Activated naive CD8-positive, alpha-beta T cell treated with anti-CD3 and anti-CD28 coated beads, Interleukin-2, amount 10 ng/mL, durations not matched to agents 7 days and 5 days (primary cell): ENCODE data around the gene HOXB2. TPM values are rescaled to one million over a fixed set of nuclear protein-coding genes. Genes with fewer than 3 reads are reported as not detected.

ENCODE experiments used
- ATAC-seq: fragments of 150-1000 bp; cut with Tn5 transposase; one replicate; pipeline ENCODE4 v1.10.0; 2021; ENCODE audit warnings: low read depth, moderate library complexity
- POLR2A ChIA-PET: fragments of 350-600 bp; sonication (Branson Sonifier 250); formaldehyde crosslinking; loops from one replicate; lab custom pipeline; 2021; ENCODE audit warnings: antibody characterized with exemption; lab: Charles Lee
- DNase-seq: peaks from one replicate; pipeline ENCODE4 v3.0.0; 2021
- H3K27ac Mint-ChIP-seq: one replicate; pipeline ENCODE4 v1.8.0; 2022; ENCODE audit warnings: mild to moderate bottlenecking, mixed read lengths
- H3K27me3 Mint-ChIP-seq: one replicate; pipeline ENCODE4 v1.8.0; 2022; ENCODE audit warnings: mild to moderate bottlenecking, moderate library complexity, mixed read lengths
- H3K36me3 Mint-ChIP-seq: one replicate; pipeline ENCODE4 v1.8.0; 2021; ENCODE audit warnings: mild to moderate bottlenecking, mixed read lengths
- H3K4me1 Mint-ChIP-seq: one replicate; pipeline ENCODE4 v1.8.0; 2021; ENCODE audit warnings: mixed read lengths
- H3K4me3 Mint-ChIP-seq: one replicate; pipeline ENCODE4 v1.8.0; 2022; ENCODE audit warnings: mild to moderate bottlenecking, moderate library complexity, mixed read lengths
- H3K9me3 Mint-ChIP-seq: one replicate; pipeline ENCODE4 v1.8.0; 2021; ENCODE audit warnings: mixed read lengths
- total RNA-seq, 2 experiments: library from RNA; stranded (reverse); gene quantifications; one replicate each; pipeline ENCODE4 v1.2.3, GENCODE V29; 2021

The HOXB2 gene
- total RNA-seq, 2 experiments from 2014 or later: 19.5 to 20.0 TPM

GRCh38 chr17:48576479-48577309, 31.8 kb upstream of the HOXB2 start:
- Mint-ChIP-seq H3K4me1 (peaks cover 29% of the 10 kb centered on the region), H3K9me3 (no peaks in the 10 kb centered on the region), H3K27me3 (peaks cover 34% of the 10 kb centered on the region), H3K36me3 (peaks cover 12% of the 10 kb centered on the region), H3K4me3 (peak overlapping the region; percentile 89), H3K27ac (no peak overlapping the region)
- POLR2A ChIA-PET: interaction anchor here (0.9 to 1.4 kb wide), 2 partner anchors 71 to 124 kb away, joined by 3 to 4 read pairs; no protein-coding TSS in a partner anchor
- DNase-seq (no peak), ATAC-seq (no peak)

- H3K9me3 Mint-ChIP-seq: no peaks in the 10 kb centered on the region
- peaks cover 12% of the 10 kb centered on the region for H3K36me3 Mint-ChIP-seq
- DNase-seq (no peak), ATAC-seq (no peak)
- POLR2A ChIA-PET: interaction anchor here (0.6 kb wide), 1 partner anchor 65 kb away, joined by 8 read pairs; no protein-coding TSS in a partner anchor
- peaks cover 27% of the 10 kb centered on the region for H3K4me1 Mint-ChIP-seq
- H3K27me3 Mint-ChIP-seq: peaks cover 26% of the 10 kb centered on the region
- no peak overlapping the region for H3K27ac Mint-ChIP-seq
- peak overlapping the region; percentile 43 for H3K4me3 Mint-ChIP-seq
Observed at GRCh38 chr17:48575673-48576478, 31.0 kb upstream of the HOXB2 start.

GRCh38 chr17:48575066-48575582, 30.2 kb upstream of the HOXB2 start:
- Mint-ChIP-seq H3K27ac (no peak overlapping the region), H3K9me3 (no peaks in the 10 kb centered on the region), H3K4me3 (no peak overlapping the region), H3K27me3 (peaks cover 18% of the 10 kb centered on the region), H3K4me1 (peaks cover 23% of the 10 kb centered on the region), H3K36me3 (peaks cover 12% of the 10 kb centered on the region)
- no peak for ATAC-seq
- no peak for DNase-seq
- POLR2A ChIA-PET: interaction anchor here (1.0 kb wide), 1 partner anchor 71 kb away, joined by 5 read pairs; no protein-coding TSS in a partner anchor

- no peak overlapping the region for H3K4me3 Mint-ChIP-seq
- POLR2A ChIA-PET: interaction anchor here (1.0 kb wide), 1 partner anchor 71 kb away, joined by 5 read pairs; no protein-coding TSS in a partner anchor
- no peak overlapping the region for H3K27ac Mint-ChIP-seq
- DNase-seq: no peak
- ATAC-seq: no peak
- H3K9me3 Mint-ChIP-seq: no peaks in the 10 kb centered on the region
- peaks cover 14% of the 10 kb centered on the region for H3K27me3 Mint-ChIP-seq
- peaks cover 20% of the 10 kb centered on the region for H3K4me1 Mint-ChIP-seq
- peaks cover 9% of the 10 kb centered on the region for H3K36me3 Mint-ChIP-seq
Observed at GRCh38 chr17:48574505-48575065, 29.7 kb upstream of the HOXB2 start.

GRCh38 chr17:48571826-48572417, 27.0 kb upstream of the HOXB2 start:
- Mint-ChIP-seq H3K9me3 (no peaks in the 10 kb centered on the region), H3K4me1 (peaks cover 11% of the 10 kb centered on the region), H3K27me3 (peaks cover 8% of the 10 kb centered on the region), H3K4me3 (no peak overlapping the region), H3K36me3 (peaks cover 9% of the 10 kb centered on the region), H3K27ac (no peak overlapping the region)
- ATAC-seq (no peak), DNase-seq (no peak)
- POLR2A ChIA-PET: no interaction called here

GRCh38 chr17:48571024-48571818, 26.3 kb upstream of the HOXB2 start:
- Mint-ChIP-seq H3K4me3 (no peak overlapping the region), H3K4me1 (peaks cover 9% of the 10 kb centered on the region), H3K9me3 (no peaks in the 10 kb centered on the region), H3K36me3 (peaks cover 9% of the 10 kb centered on the region), H3K27ac (no peak overlapping the region), H3K27me3 (peaks cover 8% of the 10 kb centered on the region)
- DNase-seq (no peak), ATAC-seq (no peak)
- POLR2A ChIA-PET: interaction anchor here (1.6 kb wide), 1 partner anchor 24 kb away, joined by 3 read pairs; no protein-coding TSS in a partner anchor

GRCh38 chr17:48570325-48571023, 25.6 kb upstream of the HOXB2 start:
- Mint-ChIP-seq H3K9me3 (no peaks in the 10 kb centered on the region), H3K27ac (no peak overlapping the region), H3K36me3 (peaks cover 5% of the 10 kb centered on the region), H3K4me1 (peaks cover 5% of the 10 kb centered on the region), H3K4me3 (no peak overlapping the region), H3K27me3 (peaks cover 8% of the 10 kb centered on the region)
- POLR2A ChIA-PET: interaction anchor here (1.6 kb wide), 1 partner anchor 24 kb away, joined by 3 read pairs; no protein-coding TSS in a partner anchor
- DNase-seq (no peak), ATAC-seq (no peak)

GRCh38 chr17:48569674-48570324, 24.9 kb upstream of the HOXB2 start:
- no peaks in the 10 kb centered on the region for H3K9me3 Mint-ChIP-seq
- H3K4me1 Mint-ChIP-seq: peaks cover 5% of the 10 kb centered on the region
- H3K27ac Mint-ChIP-seq: no peak overlapping the region
- POLR2A ChIA-PET: interaction anchor here (1.6 kb wide), 1 partner anchor 23 kb away, joined by 3 read pairs; no protein-coding TSS in a partner anchor
- DNase-seq (no peak), ATAC-seq (no peak)
- peaks cover 5% of the 10 kb centered on the region for H3K36me3 Mint-ChIP-seq
- H3K4me3 Mint-ChIP-seq: no peak overlapping the region
- peaks cover 8% of the 10 kb centered on the region for H3K27me3 Mint-ChIP-seq

- no peak overlapping the region for H3K27ac Mint-ChIP-seq
- no peaks in the 10 kb centered on the region for H3K9me3 Mint-ChIP-seq
- no peak for DNase-seq
- no peak overlapping the region for H3K4me3 Mint-ChIP-seq
- no peak for ATAC-seq
- peaks cover 5% of the 10 kb centered on the region for H3K36me3 Mint-ChIP-seq
- peaks cover 11% of the 10 kb centered on the region for H3K27me3 Mint-ChIP-seq
- POLR2A ChIA-PET: interaction anchor here (1.6 kb wide), 1 partner anchor 22 kb away, joined by 3 read pairs; no protein-coding TSS in a partner anchor
- H3K4me1 Mint-ChIP-seq: peaks cover 5% of the 10 kb centered on the region
Observed at GRCh38 chr17:48569240-48569582, 24.3 kb upstream of the HOXB2 start.

- Mint-ChIP-seq H3K4me3 (peak overlapping the region; percentile 20), H3K27me3 (peaks cover 13% of the 10 kb centered on the region), H3K4me1 (peaks cover 5% of the 10 kb centered on the region), H3K36me3 (peaks cover 5% of the 10 kb centered on the region), H3K9me3 (no peaks in the 10 kb centered on the region), H3K27ac (no peak overlapping the region)
- ATAC-seq (no peak), DNase-seq (no peak)
- POLR2A ChIA-PET: no interaction called here
Observed at GRCh38 chr17:48568499-48569239, 23.8 kb upstream of the HOXB2 start.
